ENCODE results near the gene ZNF407.

Gene ZNF407

GRCh38 chr18:74625157-74625556 is 27.5 kb downstream of the ZNF407 start:
- peaks cover 2% of the 10 kb centered on the region for H3K4me1 ChIP-seq (ENCODE audit: control insufficient read depth, low read depth, low read length)
- no peak overlapping the region for H3K18ac ChIP-seq (ENCODE audit: low read length)
- no peaks in the 10 kb centered on the region for H3K79me2 ChIP-seq (ENCODE audit: control insufficient read depth, insufficient read depth, low read length)
- H3K56ac ChIP-seq (ENCODE audit: low read length): no peak overlapping the region
- H3K4ac ChIP-seq (ENCODE audit: low read depth, low read length): no peak overlapping the region
- no CpG with 5 or more reads among the region's 5 CpGs for WGBS (ENCODE audit: extremely low coverage, insufficient coverage, low lambda C conversion rate)
- H2BK5ac ChIP-seq (ENCODE audit: low read length): no peak overlapping the region
- no peak overlapping the region for H2BK15ac ChIP-seq (replicated peaks; ENCODE audit: low read depth)
- no peak overlapping the region for H3K23ac ChIP-seq (ENCODE audit: low read length)
- H3K4me3 ChIP-seq (ENCODE audit: low read length): no peak overlapping the region
- H3K27ac ChIP-seq (ENCODE audit: low read depth, low read length): no peak overlapping the region
- no peak overlapping the region for H4K8ac ChIP-seq (ENCODE audit: low read depth, low read length)
- no peak overlapping the region for H4K5ac ChIP-seq (ENCODE audit: low read length)
- H3K79me1 ChIP-seq (ENCODE audit: low read length): peaks cover 7% of the 10 kb centered on the region
- no peak overlapping the region for H3K4me2 ChIP-seq (ENCODE audit: low read length)
- H2BK120ac ChIP-seq (ENCODE audit: low read depth, low read length): no peak overlapping the region
- H3K36me3 ChIP-seq (ENCODE audit: control insufficient read depth, insufficient read depth, low read length): no peaks in the 10 kb centered on the region
- H2AK5ac ChIP-seq (ENCODE audit: low read length): no peak overlapping the region
- H3K9ac ChIP-seq (ENCODE audit: low read length): no peak overlapping the region
- H3K27me3 ChIP-seq (ENCODE audit: insufficient read depth, low read length, poor library complexity): no peaks in the 10 kb centered on the region
- no peak for DNase-seq

GRCh38 chr18:74626049-74626874 is 28.6 kb downstream of the ZNF407 start:
- H3K18ac ChIP-seq (ENCODE audit: low read length): no peak overlapping the region
- H3K79me1 ChIP-seq (ENCODE audit: low read length): peaks cover 6% of the 10 kb centered on the region
- H4K5ac ChIP-seq (ENCODE audit: low read length): no peak overlapping the region
- no peaks in the 10 kb centered on the region for H3K36me3 ChIP-seq (ENCODE audit: control insufficient read depth, insufficient read depth, low read length)
- no peak overlapping the region for H3K4me3 ChIP-seq (ENCODE audit: low read length)
- H2BK15ac ChIP-seq (replicated peaks; ENCODE audit: low read depth): no peak overlapping the region
- H4K8ac ChIP-seq (ENCODE audit: low read depth, low read length): no peak overlapping the region
- H2BK5ac ChIP-seq (ENCODE audit: low read length): no peak overlapping the region
- no peaks in the 10 kb centered on the region for H3K79me2 ChIP-seq (ENCODE audit: control insufficient read depth, insufficient read depth, low read length)
- no peak overlapping the region for H3K27ac ChIP-seq (ENCODE audit: low read depth, low read length)
- no peak overlapping the region for H2AK5ac ChIP-seq (ENCODE audit: low read length)
- no peak overlapping the region for H3K4ac ChIP-seq (ENCODE audit: low read depth, low read length)
- H3K27me3 ChIP-seq (ENCODE audit: insufficient read depth, low read length, poor library complexity): no peaks in the 10 kb centered on the region
- no peak overlapping the region for H3K56ac ChIP-seq (ENCODE audit: low read length)
- WGBS (ENCODE audit: extremely low coverage, insufficient coverage, low lambda C conversion rate): no CpG with 5 or more reads among the region's 9 CpGs
- H3K4me1 ChIP-seq (ENCODE audit: control insufficient read depth, low read depth, low read length): peaks cover 2% of the 10 kb centered on the region
- DNase-seq: no peak
- no peak overlapping the region for H2BK120ac ChIP-seq (ENCODE audit: low read depth, low read length)
- H3K9ac ChIP-seq (ENCODE audit: low read length): no peak overlapping the region
- H3K23ac ChIP-seq (ENCODE audit: low read length): no peak overlapping the region
- H3K4me2 ChIP-seq (ENCODE audit: low read length): no peak overlapping the region

GRCh38 chr18:74630804-74631203 is 33.1 kb downstream of the ZNF407 start:
- H3K4me3 ChIP-seq (ENCODE audit: low read length): no peak overlapping the region
- H3K79me2 ChIP-seq (ENCODE audit: control insufficient read depth, insufficient read depth, low read length): no peaks in the 10 kb centered on the region
- H3K79me1 ChIP-seq (ENCODE audit: low read length): peaks cover 2% of the 10 kb centered on the region
- H3K56ac ChIP-seq (ENCODE audit: low read length): no peak overlapping the region
- no peaks in the 10 kb centered on the region for H3K4me1 ChIP-seq (ENCODE audit: control insufficient read depth, low read depth, low read length)
- H2AK5ac ChIP-seq (ENCODE audit: low read length): no peak overlapping the region
- no peak overlapping the region for H3K4me2 ChIP-seq (ENCODE audit: low read length)
- no peaks in the 10 kb centered on the region for H3K36me3 ChIP-seq (ENCODE audit: control insufficient read depth, insufficient read depth, low read length)
- H2BK120ac ChIP-seq (ENCODE audit: low read depth, low read length): no peak overlapping the region
- no peak overlapping the region for H3K4ac ChIP-seq (ENCODE audit: low read depth, low read length)
- no peak overlapping the region for H3K9ac ChIP-seq (ENCODE audit: low read length)
- no CpG with 5 or more reads among the region's 6 CpGs for WGBS (ENCODE audit: extremely low coverage, insufficient coverage, low lambda C conversion rate)
- no peak overlapping the region for H4K8ac ChIP-seq (ENCODE audit: low read depth, low read length)
- H2BK5ac ChIP-seq (ENCODE audit: low read length): no peak overlapping the region
- no peaks in the 10 kb centered on the region for H3K27me3 ChIP-seq (ENCODE audit: insufficient read depth, low read length, poor library complexity)
- H3K27ac ChIP-seq (ENCODE audit: low read depth, low read length): no peak overlapping the region
- H3K23ac ChIP-seq (ENCODE audit: low read length): no peak overlapping the region
- DNase-seq: no peak
- H4K5ac ChIP-seq (ENCODE audit: low read length): no peak overlapping the region
- H3K18ac ChIP-seq (ENCODE audit: low read length): no peak overlapping the region
- no peak overlapping the region for H2BK15ac ChIP-seq (replicated peaks; ENCODE audit: low read depth)

GRCh38 chr18:74631212-74631611 is 33.5 kb downstream of the ZNF407 start:
- no peak overlapping the region for H2BK5ac ChIP-seq (ENCODE audit: low read length)
- no peak overlapping the region for H2BK15ac ChIP-seq (replicated peaks; ENCODE audit: low read depth)
- H3K4me3 ChIP-seq (ENCODE audit: low read length): no peak overlapping the region
- H3K79me1 ChIP-seq (ENCODE audit: low read length): peaks cover 2% of the 10 kb centered on the region
- no peak overlapping the region for H4K5ac ChIP-seq (ENCODE audit: low read length)
- DNase-seq: no peak
- H3K4ac ChIP-seq (ENCODE audit: low read depth, low read length): no peak overlapping the region
- no peak overlapping the region for H2BK120ac ChIP-seq (ENCODE audit: low read depth, low read length)
- H3K23ac ChIP-seq (ENCODE audit: low read length): no peak overlapping the region
- H3K36me3 ChIP-seq (ENCODE audit: control insufficient read depth, insufficient read depth, low read length): no peaks in the 10 kb centered on the region
- no peaks in the 10 kb centered on the region for H3K4me1 ChIP-seq (ENCODE audit: control insufficient read depth, low read depth, low read length)
- H3K79me2 ChIP-seq (ENCODE audit: control insufficient read depth, insufficient read depth, low read length): no peaks in the 10 kb centered on the region
- no CpG with 5 or more reads among the region's 2 CpGs for WGBS (ENCODE audit: extremely low coverage, insufficient coverage, low lambda C conversion rate)
- H3K27me3 ChIP-seq (ENCODE audit: insufficient read depth, low read length, poor library complexity): no peaks in the 10 kb centered on the region
- no peak overlapping the region for H3K9ac ChIP-seq (ENCODE audit: low read length)
- H3K56ac ChIP-seq (ENCODE audit: low read length): no peak overlapping the region
- H3K27ac ChIP-seq (ENCODE audit: low read depth, low read length): no peak overlapping the region
- no peak overlapping the region for H3K4me2 ChIP-seq (ENCODE audit: low read length)
- no peak overlapping the region for H3K18ac ChIP-seq (ENCODE audit: low read length)
- H2AK5ac ChIP-seq (ENCODE audit: low read length): no peak overlapping the region
- H4K8ac ChIP-seq (ENCODE audit: low read depth, low read length): no peak overlapping the region

GRCh38 chr18:74631623-74632350 is 34.1 kb downstream of the ZNF407 start:
- Histone ChIP-seq H4K8ac (ENCODE audit: low read depth, low read length) (no peak overlapping the region), H3K4me1 (ENCODE audit: control insufficient read depth, low read depth, low read length) (no peaks in the 10 kb centered on the region), H3K18ac (ENCODE audit: low read length) (no peak overlapping the region), H3K27ac (ENCODE audit: low read depth, low read length) (no peak overlapping the region), H3K27me3 (ENCODE audit: insufficient read depth, low read length, poor library complexity) (no peaks in the 10 kb centered on the region), H4K5ac (ENCODE audit: low read length) (no peak overlapping the region), H2BK15ac (replicated peaks; ENCODE audit: low read depth) (no peak overlapping the region), H2BK120ac (ENCODE audit: low read depth, low read length) (no peak overlapping the region), H3K4me3 (ENCODE audit: low read length) (no peak overlapping the region), H3K36me3 (ENCODE audit: control insufficient read depth, insufficient read depth, low read length) (no peaks in the 10 kb centered on the region), H3K79me2 (ENCODE audit: control insufficient read depth, insufficient read depth, low read length) (no peaks in the 10 kb centered on the region), H3K56ac (ENCODE audit: low read length) (no peak overlapping the region), H2AK5ac (ENCODE audit: low read length) (no peak overlapping the region), H3K4me2 (ENCODE audit: low read length) (no peak overlapping the region), H2BK5ac (ENCODE audit: low read length) (no peak overlapping the region), H3K79me1 (ENCODE audit: low read length) (no peaks in the 10 kb centered on the region), H3K9ac (ENCODE audit: low read length) (no peak overlapping the region), H3K4ac (ENCODE audit: low read depth, low read length) (no peak overlapping the region), H3K23ac (ENCODE audit: low read length) (no peak overlapping the region)
- no CpG with 5 or more reads among the region's 13 CpGs for WGBS (ENCODE audit: extremely low coverage, insufficient coverage, low lambda C conversion rate)
- no peak for DNase-seq
